Skin of body (tissue), 3 donors: ENCODE data around the gene GNRHR. TPM values are rescaled to one million over a fixed set of nuclear protein-coding genes. Genes with fewer than 3 reads are reported as not detected.
A peak's percentile ranks its signal among the peaks of the same experiment; 100 is the strongest.

Source experiments
- DNase-seq: peaks from one replicate; lab custom pipeline; 2025; lab: John Stamatoyannopoulos, UW
- small RNA-seq: library from RNA; depleted of rRNA; stranded (forward); fragments of <200 nt; gene quantifications from one replicate; pipeline ENCODE3, GENCODE V24; 2014; ENCODE audit warnings: low replicate concordance
- total RNA-seq: library from RNA; depleted of rRNA; stranded (reverse); fragments of >200 nt; gene quantifications from one replicate; pipeline ENCODE4 v1.2.3, GENCODE V29; 2014

The GNRHR gene
- total RNA-seq, 1 donor from 2014 or later, result not detected

DNA sequence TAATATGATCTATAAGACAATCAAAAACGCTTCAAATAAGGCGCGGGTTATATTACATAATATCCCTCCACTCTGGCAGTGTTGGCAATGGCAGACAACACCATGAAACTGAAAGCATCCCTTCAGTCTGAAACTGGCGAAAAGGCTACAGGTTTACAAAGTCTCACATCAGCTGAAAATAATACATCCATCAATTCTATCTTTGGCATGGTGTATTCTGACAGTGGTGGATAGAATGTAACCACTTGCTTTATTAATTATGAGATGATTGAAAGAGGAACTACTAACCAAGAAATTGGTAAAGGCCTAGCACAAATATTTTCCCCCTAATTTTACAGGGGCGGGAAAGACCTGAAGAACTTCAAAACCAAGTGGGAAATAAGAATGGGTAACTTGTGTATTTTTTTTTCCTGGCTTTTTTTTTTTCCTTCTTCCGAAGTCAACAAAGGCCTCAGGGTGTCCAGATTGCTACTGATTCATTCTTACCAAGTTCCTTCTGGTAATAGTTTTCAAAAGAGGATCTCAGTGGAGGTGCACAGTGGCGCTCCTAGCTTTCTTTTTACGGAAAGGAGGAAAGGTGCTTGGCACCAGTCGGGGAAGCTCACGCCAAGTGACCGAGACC lies 54.0 kb downstream of the GNRHR start:
- DNase-seq, result peak; percentile 9

DNA sequence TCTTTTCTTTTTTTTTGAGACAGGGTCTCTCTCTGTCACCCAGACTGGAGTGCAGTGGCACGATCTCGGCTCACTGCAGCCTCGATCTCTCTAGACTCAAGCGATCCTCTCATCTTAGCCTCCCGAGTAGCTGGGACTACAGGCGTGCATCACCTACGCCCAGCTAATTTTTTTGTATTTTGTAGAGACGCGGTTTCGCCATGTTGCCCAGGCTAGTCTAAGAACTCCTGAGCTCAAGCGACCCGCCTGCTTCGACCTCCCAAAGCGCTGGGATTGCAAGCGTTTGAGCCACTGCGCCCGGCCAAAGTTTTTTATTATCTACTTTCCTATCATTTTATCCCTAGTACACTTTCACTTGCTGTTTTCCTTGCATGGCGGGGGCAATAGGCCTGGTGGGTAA lies 54.6 kb downstream of the GNRHR start:
- DNase-seq, result no peak

- no peak for DNase-seq
Measured at GRCh38 chr4:67697860-67698687, 56.1 kb downstream of the GNRHR start.

DNA sequence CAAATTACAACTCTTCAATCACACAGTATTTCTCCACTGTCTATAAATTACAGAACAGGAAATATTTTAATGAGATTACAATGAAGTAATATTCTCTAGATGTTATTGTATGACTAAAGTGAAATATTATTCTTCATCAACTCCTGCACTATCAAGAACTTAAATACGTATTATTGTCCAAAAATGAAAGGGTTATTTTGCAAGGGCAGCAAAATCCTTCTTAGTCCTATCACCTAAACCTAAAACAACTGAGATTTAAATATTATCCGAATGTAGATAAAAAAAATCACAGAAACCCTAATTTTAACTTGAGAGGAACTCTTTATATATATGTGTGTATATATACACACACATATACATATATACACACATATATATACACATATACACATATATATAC lies 58.1 kb downstream of the GNRHR start:
- DNase-seq, result no peak

DNA sequence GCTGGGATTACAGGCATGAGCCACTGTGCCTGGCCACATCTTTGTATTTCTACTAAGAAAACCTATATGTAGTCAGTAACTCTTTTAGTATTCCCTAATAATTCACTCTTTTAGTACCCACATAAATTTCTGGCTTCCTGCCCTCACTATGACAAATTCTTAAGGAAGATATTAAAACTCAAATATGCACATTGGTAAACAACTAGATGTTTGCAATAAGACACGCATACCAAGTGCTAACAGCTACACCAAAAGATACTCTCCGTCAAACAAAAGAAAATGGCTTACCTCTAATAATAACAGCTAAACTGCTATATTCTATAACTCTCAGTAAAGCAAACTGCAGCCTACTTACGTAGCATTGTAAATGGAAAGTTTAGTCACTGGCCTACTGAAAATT lies 59.5 kb downstream of the GNRHR start:
- no peak for DNase-seq

DNA sequence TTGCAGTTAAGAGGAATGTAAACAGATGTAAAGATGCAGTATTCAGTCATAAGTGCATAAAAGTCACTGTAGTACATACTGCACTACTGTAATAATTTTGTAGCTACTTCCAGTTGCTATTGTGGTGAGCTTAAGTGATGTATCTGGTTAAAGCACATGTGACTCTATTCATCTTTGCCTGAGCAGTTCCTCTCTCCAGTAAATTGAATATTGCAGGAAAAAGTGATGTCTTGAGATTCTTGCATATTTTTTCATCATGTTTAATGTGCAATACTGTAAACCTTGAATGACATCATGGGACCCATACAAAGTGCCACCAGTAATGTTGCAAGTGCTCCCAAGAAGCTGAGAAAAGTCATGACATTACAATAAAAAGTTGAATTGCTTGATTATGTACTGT lies 62.9 kb downstream of the GNRHR start:
- DNase-seq, result no peak

Small RNA genes within 50 kb of the gene (small RNA-seq; reads per million reads assigned to genes)
- not detected for gene RF00091

Other genes starting within 250 kb of the GNRHR start
- 39.0 TPM for gene CENPC, start 208.9 kb downstream of the GNRHR start, total RNA-seq
- 0.30 TPM for gene STAP1, start 195.7 kb downstream of the GNRHR start, total RNA-seq
- gene UBA6, start 53.2 kb downstream of the GNRHR start, total RNA-seq, result 39.8 TPM
- 0.79 TPM for gene TMPRSS11D, start 129.6 kb upstream of the GNRHR start, total RNA-seq
- 0.10 TPM for gene TMPRSS11A, start 209.1 kb upstream of the GNRHR start, total RNA-seq